Pancreas (tissue), 10 donors: ENCODE data around the gene PDS5B. TPM values are rescaled to one million over a fixed set of nuclear protein-coding genes. Genes with fewer than 3 reads are reported as not detected.
"Not testable (repeated sequence)": the region's sequence is repeated elsewhere in the genome, so short reads cannot be mapped to it uniquely, and the experiment has no call there.

ENCODE experiments used
- ATAC-seq, 4 donors: fragments of 200-7000 bp; cut with Tn5 transposase; one replicate each; pipeline versions ENCODE4 v1.8.0 to v1.9.1; 2020; ENCODE audit warnings: mild to moderate bottlenecking in 4 of 4, moderate library complexity in 4 of 4
- DNase-seq, 6 donors: peaks; one replicate each; pipeline ENCODE4 v3.0.0-alpha.2; 2020
- FAIRE-seq: peaks from 2 replicates; lab custom pipeline; 2012; peaks lifted over from hg19 to GRCh38; lab: Jason Lieb, UNC
- H3K27ac ChIP-seq, 4 donors: fragments of 200-600 bp; sonication (generic); 1 replicate in 3 of 4; 2 replicates in 1 of 4; pipeline versions ENCODE4 v1.5.0 to v1.8.0; 2020
- H3K27me3 ChIP-seq, 4 donors: fragments of 200-600 bp; one replicate each; pipeline ENCODE4 v1.8.0; 2021
- H3K36me3 ChIP-seq, 3 donors: fragments of 200-600 bp; sonication (generic) in 1 of 3; one replicate each; pipeline versions ENCODE4 v1.5.0 to v1.8.0; 2020 to 2021
- H3K4me1 ChIP-seq, 3 donors: fragments of 200-600 bp; one replicate each; pipeline ENCODE4 v1.8.0; 2021
- H3K4me3 ChIP-seq, 4 donors: fragments of 200-600 bp; sonication (generic) in 2 of 4; one replicate each; pipeline versions ENCODE4 v1.5.0 to v1.8.0; 2020 to 2021
- H3K9me3 ChIP-seq, 4 donors: fragments of 200-600 bp; one replicate each; pipeline ENCODE4 v1.8.0; 2021
- WGBS, 2 donors: extraction: QIAGEN DNeasy Blood & Tissue Kit; methylation state at CpG; one replicate each; pipeline ENCODE4 v1.1.7; 2013; 5-methylcytosine and 5-hydroxymethylcytosine counted together
- intact Hi-C, 3 donors: fragments of 100-400 bp; cut with DNase I; formaldehyde crosslinking; loops; one replicate each; pipeline versions ENCODE4 v1.11.1 to v1.14.2; 2022
- polyA plus RNA-seq, 2 donors: library from polyadenylated mRNA; stranded (reverse); fragments of 200-250 nt; gene quantifications; one replicate each; pipeline ENCODE4 v1.2.3, GENCODE V29; 2013
- total RNA-seq, 6 donors: library from RNA; stranded (reverse); fragmentation: NEBNext Ultra II Directional in 4 of 6; extraction: Animal tissue kit (Norgen Biotek cat#: 25700) in 4 of 6; gene quantifications; one replicate each; pipeline versions ENCODE4 v1.2.1 to v1.2.4, GENCODE V29; 2021 to 2023
- TF ChIP-seq, protein P1 (sequence below), 4 donors: fragments of 200-600 bp; sonication (generic) in 3 of 4; IDR thresholded peaks; one replicate each; pipeline versions ENCODE4 v1.5.0 to v1.8.0; 2021; ENCODE audit warnings: antibody characterized with exemption in 4 of 4
- donor health status: healthy with polysubstance abuse.
- donor health status: DM: no; HTN: no; CAD: no; lungs with moderate emphysema.
- donor health status: DM: no; HTN: no; CAD: no.
- donor health status: control.
- donor health status: control.
- donor health status: Bipolar disorder and iron deficiency.
- donor health status: DM: yes; HTN: yes; CAD: no.
- donor health status: DM: no; HTN: no; CAD: no.
- donor health status: DM: no; HTN: no; CAD: no.
- donor health status: DM: yes; HTN: yes; CAD: no.

The PDS5B gene
- total and polyA plus RNA-seq, 8 donors: 2.9 to 19.9 (median 11.0) TPM

DNA sequence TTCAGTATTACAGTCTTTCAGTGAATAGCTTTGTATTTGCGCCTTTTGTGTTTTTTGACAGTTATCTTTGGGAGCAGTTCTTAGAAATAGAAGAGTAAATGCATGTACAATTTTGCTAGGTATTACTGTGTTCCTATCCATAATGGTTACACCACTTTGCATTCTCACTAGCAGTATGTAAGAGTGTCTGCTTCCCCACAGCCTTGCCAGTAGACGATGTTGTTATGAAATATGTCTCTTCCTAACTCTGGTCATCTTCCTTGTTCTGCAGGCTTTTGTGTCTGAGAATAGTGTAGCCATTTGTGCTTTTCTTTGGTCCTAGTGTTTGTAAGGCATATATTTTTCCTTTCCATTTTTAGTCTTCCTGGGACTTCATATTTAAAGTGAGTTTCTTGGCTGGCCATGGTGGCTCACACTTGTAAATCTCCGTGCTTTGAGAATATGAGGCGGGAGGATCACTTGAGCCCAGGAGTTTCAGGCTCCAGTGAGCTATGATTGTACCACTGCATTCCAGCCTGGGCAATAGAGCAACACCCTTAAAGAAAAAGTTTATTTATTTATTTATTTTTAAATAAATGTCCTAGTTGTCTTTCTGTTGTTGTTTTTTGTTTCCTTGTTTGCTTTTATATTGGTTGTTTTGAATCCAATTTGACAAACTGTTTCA is 140.3 kb downstream of the PDS5B start:
- FAIRE-seq (no peak), ATAC-seq (no peak)
- intact Hi-C loops: no loop called here

GRCh38 chr13:32728327-32728726 is 142.1 kb downstream of the PDS5B start:
- peaks cover 0 to 15% (median 11%) of the 10 kb centered on the region in 3 donors for H3K4me1 ChIP-seq
- TF ChIP-seq, protein P1, sequence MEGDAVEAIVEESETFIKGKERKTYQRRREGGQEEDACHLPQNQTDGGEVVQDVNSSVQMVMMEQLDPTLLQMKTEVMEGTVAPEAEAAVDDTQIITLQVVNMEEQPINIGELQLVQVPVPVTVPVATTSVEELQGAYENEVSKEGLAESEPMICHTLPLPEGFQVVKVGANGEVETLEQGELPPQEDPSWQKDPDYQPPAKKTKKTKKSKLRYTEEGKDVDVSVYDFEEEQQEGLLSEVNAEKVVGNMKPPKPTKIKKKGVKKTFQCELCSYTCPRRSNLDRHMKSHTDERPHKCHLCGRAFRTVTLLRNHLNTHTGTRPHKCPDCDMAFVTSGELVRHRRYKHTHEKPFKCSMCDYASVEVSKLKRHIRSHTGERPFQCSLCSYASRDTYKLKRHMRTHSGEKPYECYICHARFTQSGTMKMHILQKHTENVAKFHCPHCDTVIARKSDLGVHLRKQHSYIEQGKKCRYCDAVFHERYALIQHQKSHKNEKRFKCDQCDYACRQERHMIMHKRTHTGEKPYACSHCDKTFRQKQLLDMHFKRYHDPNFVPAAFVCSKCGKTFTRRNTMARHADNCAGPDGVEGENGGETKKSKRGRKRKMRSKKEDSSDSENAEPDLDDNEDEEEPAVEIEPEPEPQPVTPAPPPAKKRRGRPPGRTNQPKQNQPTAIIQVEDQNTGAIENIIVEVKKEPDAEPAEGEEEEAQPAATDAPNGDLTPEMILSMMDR (IDR thresholded peaks at IDR 0.05): no peak
- H3K27me3 ChIP-seq: no peaks in the 10 kb centered on the region
- intact Hi-C loops: no loop called here
- no peak for ATAC-seq
- FAIRE-seq: no peak
- no peaks in the 10 kb centered on the region for H3K36me3 ChIP-seq
- H3K9me3 ChIP-seq: no peaks in the 10 kb centered on the region
- no peak overlapping the region for H3K4me3 ChIP-seq
- 63 to 86% methylated on average over 3 of the region's 3 CpGs for WGBS, 2 donors
- DNase-seq: no peak
- H3K27ac ChIP-seq: no peak overlapping the region

More for the DNA sequence above, 140.3 kb downstream of the PDS5B start:
- 94 to 98% methylated on average over 4 of the region's 4 CpGs for WGBS, 2 donors
- Histone ChIP-seq H3K27me3 (no peaks in the 10 kb centered on the region), H3K9me3 (no peaks in the 10 kb centered on the region), H3K36me3 (no peaks in the 10 kb centered on the region), H3K4me1 (peaks cover 0 to 7% (median 2%) of the 10 kb centered on the region in 3 donors), H3K4me3 (no peak overlapping the region), H3K27ac (no peak overlapping the region)
- TF ChIP-seq, protein P1 (IDR thresholded peaks at IDR 0.05): no peak
- no peak for DNase-seq

GRCh38 chr13:32729097-32729496 is 142.8 kb downstream of the PDS5B start:
- H3K4me3 ChIP-seq, H3K36me3 ChIP-seq, H3K9me3 ChIP-seq, ATAC-seq, intact Hi-C loops, DNase-seq, FAIRE-seq, H3K27ac ChIP-seq, H3K27me3 ChIP-seq: not testable (repeated sequence)
- H3K4me1 ChIP-seq: peaks cover 0 to 15% (median 11%) of the 10 kb centered on the region in 3 donors

DNA sequence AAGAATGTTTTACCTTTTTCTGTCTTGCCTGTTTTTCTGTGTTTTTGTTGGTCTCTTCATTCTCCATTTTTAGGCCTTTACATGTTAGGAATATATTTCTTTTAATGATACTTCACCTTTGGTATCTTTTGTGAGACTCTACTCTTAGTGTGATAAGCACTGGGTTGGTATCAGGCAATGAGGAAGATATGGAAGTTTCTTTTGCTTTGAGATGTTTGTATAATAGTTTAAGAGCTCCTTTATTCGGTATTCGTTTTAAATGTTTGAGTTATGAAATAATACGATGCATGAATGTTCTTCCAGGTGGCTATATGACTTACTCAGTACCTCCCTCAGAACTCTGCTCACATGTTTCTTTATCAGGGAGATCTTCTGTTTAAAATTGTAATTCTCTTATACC is 144.8 kb downstream of the PDS5B start:
- Histone ChIP-seq H3K36me3 (no peaks in the 10 kb centered on the region), H3K4me1 (peaks cover 0 to 21% (median 21%) of the 10 kb centered on the region in 3 donors), H3K27me3 (no peaks in the 10 kb centered on the region), H3K4me3 (no peak overlapping the region), H3K9me3 (no peaks in the 10 kb centered on the region), H3K27ac (peak overlapping the region in 1 of 4 donors; percentile 19)
- FAIRE-seq (no peak), ATAC-seq (no peak), DNase-seq (no peak)
- TF ChIP-seq, protein P1 (IDR thresholded peaks at IDR 0.05): no peak
- WGBS, 2 donors: 64% methylated on average over 3 of the region's 3 CpGs
- intact Hi-C loops: no loop called here

GRCh38 chr13:32731576-32731975 is 145.3 kb downstream of the PDS5B start:
- Histone ChIP-seq H3K4me1 (peaks cover 0 to 26% (median 26%) of the 10 kb centered on the region in 3 donors), H3K4me3 (no peak overlapping the region), H3K36me3 (no peaks in the 10 kb centered on the region), H3K27ac (peak overlapping the region in 1 of 4 donors; percentile 19), H3K27me3 (no peaks in the 10 kb centered on the region), H3K9me3 (no peaks in the 10 kb centered on the region)
- 39 to 48% methylated on average over 2 of the region's 2 CpGs for WGBS, 2 donors
- FAIRE-seq (peak; percentile 64), ATAC-seq (peak; percentile 60 to 89 (median 68)), DNase-seq (no peak)
- intact Hi-C loops: no loop called here
- TF ChIP-seq, protein P1 (IDR thresholded peaks at IDR 0.05): no peak
